NCI-H526 (cell line): ENCODE results near the gene POLR1H.
A peak's percentile ranks its signal among the peaks of the same experiment; 100 is the strongest.

Source experiments
- DNase-seq, 2 experiments: peaks; one replicate each; lab custom pipeline; 2025; lab: John Stamatoyannopoulos, UW

Gene POLR1H

GRCh38 chr6:30061858-30062458 lies 893 bp downstream of the POLR1H start:
- peak; percentile 52 to 59 for DNase-seq

GRCh38 chr6:30062471-30063178 lies 1.6 kb downstream of the POLR1H start:
- no peak for DNase-seq

- DNase-seq: no peak
Measured at GRCh38 chr6:30063315-30063714, 2.2 kb downstream of the POLR1H start.

- no peak for DNase-seq
Measured at GRCh38 chr6:30066082-30066481, 5.0 kb downstream of the POLR1H start.

- DNase-seq: peak; percentile 98 to 99
Measured at GRCh38 chr6:30066577-30067459, 5.8 kb downstream of the POLR1H start, which contains the start of gene PPP1R11. Gene PPP1R11 (plus strand): TSS chr6:30067198. CDS start chr6:30067411, 213 bp downstream.

- DNase-seq: no peak
Measured at GRCh38 chr6:30067460-30068139, 6.5 kb downstream of the POLR1H start.

- DNase-seq: no peak
Measured at GRCh38 chr6:30071081-30071818, 10.2 kb downstream of the POLR1H start.

- no peak for DNase-seq
Measured at GRCh38 chr6:30071858-30072257, 10.8 kb downstream of the POLR1H start.

GRCh38 chr6:30073489-30074235 lies 12.6 kb downstream of the POLR1H start:
- no peak for DNase-seq

- DNase-seq: peak in 1 of 2 experiments; percentile 28
Measured at GRCh38 chr6:30074331-30075093, 13.4 kb downstream of the POLR1H start.

- DNase-seq: peak in 1 of 2 experiments; percentile 30
Measured at GRCh38 chr6:30075094-30075789, 14.2 kb downstream of the POLR1H start, which contains the start of gene RNF39. Gene RNF39 (minus strand): TSS chr6:30075769. CDS start chr6:30075585, 184 bp downstream.

- DNase-seq: peak in 1 of 2 experiments; percentile 24
Measured at GRCh38 chr6:30075790-30076732, 15.0 kb downstream of the POLR1H start.

GRCh38 chr6:30077218-30077617 lies 16.2 kb downstream of the POLR1H start:
- no peak for DNase-seq

- DNase-seq: no peak
Measured at GRCh38 chr6:30087876-30088275, 26.8 kb downstream of the POLR1H start.

GRCh38 chr6:30091577-30092381 lies 30.7 kb downstream of the POLR1H start:
- no peak for DNase-seq

GRCh38 chr6:30092852-30093543 lies 31.9 kb downstream of the POLR1H start:
- DNase-seq: no peak
